H9 (cell line): ENCODE results near the gene IMMP2L. TPM values are rescaled to one million over a fixed set of nuclear protein-coding genes. Genes with fewer than 3 reads are reported as not detected.

Experiments
- DNase-seq: peaks from one replicate; pipeline ENCODE4 v3.0.0-alpha.2; 2017
- H2AFZ ChIP-seq: one replicate; pipeline ENCODE4 v1.6.1; 2013; ENCODE audit warnings: mild to moderate bottlenecking, low read length, control low read depth, moderate library complexity
- H2AK5ac ChIP-seq: 2 replicates; pipeline ENCODE4 v1.6.1; 2013; ENCODE audit warnings: low read length, control low read depth, mixed read lengths; ENCODE audit not compliant: insufficient read length
- H2BK120ac ChIP-seq: one replicate; pipeline ENCODE4 v1.6.1; 2013; ENCODE audit warnings: low read depth, mild to moderate bottlenecking, low read length, control low read depth, inconsistent platforms; ENCODE audit not compliant: poor library complexity, severe bottlenecking
- H2BK12ac ChIP-seq: 2 replicates; pipeline ENCODE4 v1.6.1; 2013; ENCODE audit warnings: low read length, control low read depth, mixed read lengths, low read depth; ENCODE audit not compliant: insufficient read length
- H2BK15ac ChIP-seq: 2 replicates; pipeline ENCODE4 v1.6.1; 2013; ENCODE audit warnings: low read depth, low read length, control low read depth
- H2BK20ac ChIP-seq: one replicate; pipeline ENCODE4 v1.6.1; 2013; ENCODE audit warnings: low read depth, mild to moderate bottlenecking, low read length, control low read depth, inconsistent platforms; ENCODE audit not compliant: poor library complexity, severe bottlenecking
- H2BK5ac ChIP-seq: 2 replicates; pipeline ENCODE4 v1.6.1; 2013; ENCODE audit warnings: low read length, control low read depth, mixed read lengths; ENCODE audit not compliant: insufficient read length
- H3K14ac ChIP-seq: 2 replicates; pipeline ENCODE4 v1.6.1; 2013; ENCODE audit warnings: low read length, control low read depth; ENCODE audit not compliant: insufficient read depth
- H3K18ac ChIP-seq: 2 replicates; pipeline ENCODE4 v1.6.1; 2013; ENCODE audit warnings: low read depth, mild to moderate bottlenecking, mixed read lengths, low read length, control low read depth; ENCODE audit not compliant: insufficient read length
- H3K23ac ChIP-seq: 2 replicates; pipeline ENCODE4 v1.6.1; 2013; ENCODE audit warnings: low read length, control low read depth, mixed read lengths, low read depth; ENCODE audit not compliant: insufficient read length
- H3K23me2 ChIP-seq: 2 replicates; pipeline ENCODE4 v1.6.1; 2013; ENCODE audit warnings: low read depth, mild to moderate bottlenecking, mixed read lengths, low read length, control low read depth; ENCODE audit not compliant: insufficient read length, poor library complexity, severe bottlenecking
- H3K27ac ChIP-seq: 2 replicates; pipeline ENCODE4 v1.5.1; 2013; ENCODE audit warnings: low read length, control low read depth, mixed read lengths, low read depth; ENCODE audit not compliant: insufficient read length
- H3K27me3 ChIP-seq: 2 replicates; pipeline ENCODE4 v1.6.1; 2013; ENCODE audit warnings: low read length, control low read depth, inconsistent platforms; ENCODE audit not compliant: insufficient read depth
- H3K4ac ChIP-seq: 2 replicates; pipeline ENCODE4 v1.6.1; 2013; ENCODE audit warnings: low read depth, mild to moderate bottlenecking, control low read depth, inconsistent platforms, low read length, moderate library complexity
- H3K4me1 ChIP-seq: 2 replicates; pipeline ENCODE4 v1.6.1; 2013; ENCODE audit warnings: low read length, control low read depth, inconsistent platforms; ENCODE audit not compliant: insufficient read depth
- H3K4me2 ChIP-seq: 2 replicates; pipeline ENCODE4 v1.6.1; 2013; ENCODE audit warnings: low read length, control low read depth, mixed read lengths; ENCODE audit not compliant: insufficient read length, insufficient read depth
- H3K56ac ChIP-seq: 2 replicates; pipeline ENCODE4 v1.6.1; 2013; ENCODE audit warnings: low read depth, mild to moderate bottlenecking, mixed read lengths, low read length, control low read depth; ENCODE audit not compliant: insufficient read length
- H3K79me1 ChIP-seq: 2 replicates; pipeline ENCODE4 v1.6.1; 2013; ENCODE audit warnings: low read depth, mild to moderate bottlenecking, moderate library complexity, low read length, control low read depth, inconsistent platforms; ENCODE audit not compliant: insufficient read depth, poor library complexity, severe bottlenecking
- H3K79me2 ChIP-seq: 2 replicates; pipeline ENCODE4 v1.6.1; 2013; ENCODE audit warnings: low read length, control low read depth, inconsistent platforms; ENCODE audit not compliant: insufficient read depth
- H3K9ac ChIP-seq: 2 replicates; pipeline ENCODE4 v1.6.1; 2013; ENCODE audit warnings: low read length, control low read depth, mixed read lengths; ENCODE audit not compliant: insufficient read length; ENCODE audit errors: extremely low read depth
- H3K9me3 ChIP-seq: one replicate; pipeline ENCODE4 v1.6.1; 2013; ENCODE audit warnings: low read depth, low read length, inconsistent platforms; ENCODE audit not compliant: control insufficient read depth
- H3T11ph ChIP-seq: one replicate; pipeline ENCODE4 v1.6.1; 2013; ENCODE audit warnings: mild to moderate bottlenecking, low read length, control low read depth, inconsistent platforms
- H4K20me1 ChIP-seq: one replicate; pipeline ENCODE4 v1.6.1; 2013; ENCODE audit not compliant: control insufficient read depth, insufficient read length, insufficient read depth
- H4K5ac ChIP-seq: 2 replicates; pipeline ENCODE4 v1.6.1; 2013; ENCODE audit warnings: low read depth, mild to moderate bottlenecking, mixed read lengths, low read length, control low read depth; ENCODE audit not compliant: insufficient read length
- H4K8ac ChIP-seq: replicated peaks from 2 replicates; pipeline ENCODE4 v1.6.1; 2013; ENCODE audit warnings: low read length, control low read depth, mixed read lengths, low read depth; ENCODE audit not compliant: insufficient read length
- H4K91ac ChIP-seq: 2 replicates; pipeline ENCODE4 v1.6.1; 2013; ENCODE audit warnings: low read depth, mild to moderate bottlenecking, moderate library complexity, mixed read lengths, low read length, control low read depth; ENCODE audit not compliant: insufficient read length
- H3K27ac Mint-ChIP-seq, 3 experiments: 2 replicates in 2 of 3; 3 replicates in 1 of 3; pipeline ENCODE4 v1.8.0; 2020 to 2021; ENCODE audit warnings: mixed read lengths in 3 of 3, mild to moderate bottlenecking in 1 of 3, moderate library complexity in 1 of 3
- H3K27me3 Mint-ChIP-seq: 2 replicates; pipeline ENCODE4 v1.8.0; 2021; ENCODE audit warnings: low read depth, mild to moderate bottlenecking, moderate library complexity, mixed read lengths
- H3K36me3 Mint-ChIP-seq, 3 experiments: 2 replicates in 2 of 3; 3 replicates in 1 of 3; pipeline ENCODE4 v1.8.0; 2020 to 2021; ENCODE audit warnings: low read depth in 3 of 3, mixed read lengths in 3 of 3; ENCODE audit not compliant: insufficient read depth in 1 of 3
- H3K4me1 Mint-ChIP-seq, 2 experiments: 2 replicates each; pipeline ENCODE4 v1.8.0; 2020; ENCODE audit warnings: mixed read lengths in 2 of 2
- H3K4me3 Mint-ChIP-seq, 2 experiments: 2 replicates in 1 of 2; 3 replicates in 1 of 2; pipeline ENCODE4 v1.8.0; 2020 to 2021; ENCODE audit warnings: mild to moderate bottlenecking in 2 of 2, mixed read lengths in 2 of 2, moderate library complexity in 1 of 2
- H3K9me3 Mint-ChIP-seq, 2 experiments: 2 replicates in 1 of 2; 3 replicates in 1 of 2; pipeline ENCODE4 v1.8.0; 2020; ENCODE audit warnings: mild to moderate bottlenecking in 2 of 2, mixed read lengths in 2 of 2, moderate library complexity in 1 of 2
- CTCF ChIP-seq: fragments of 200-600 bp; sonication (generic); conservative IDR thresholded peaks from 3 replicates; pipeline ENCODE4 v1.8.0; 2021; ENCODE audit warnings: antibody characterized with exemption, mild to moderate bottlenecking
- WGBS: extraction: QIAGEN DNeasy Blood & Tissue Kit; methylation state at CpG from one replicate; pipeline ENCODE4 v1.1.7; 2013; ENCODE audit warnings: missing lambda C conversion rate, low lambda C conversion rate, mixed read lengths; ENCODE audit not compliant: insufficient read length; ENCODE audit errors: extremely low coverage; 5-methylcytosine and 5-hydroxymethylcytosine counted together
- total RNA-seq: library from RNA; stranded (reverse); gene quantifications from 2 replicates; pipeline ENCODE4 v1.2.1, GENCODE V29; 2021

The IMMP2L gene
- total RNA-seq, 1 experiment from 2014 or later, result 14.7 TPM

GRCh38 chr7:110835849-110836248 is 726.4 kb downstream of the IMMP2L start:
- no peak for DNase-seq

More at GRCh38 chr7:110835849-110836248, 726.4 kb downstream of the IMMP2L start:
- H2BK15ac ChIP-seq, result no peak overlapping the region
- no peak overlapping the region for H2BK20ac ChIP-seq
- no peak overlapping the region for H3K27ac Mint-ChIP-seq
- H3K79me2 ChIP-seq, result no peaks in the 10 kb centered on the region
- H3K9ac ChIP-seq, result no peak overlapping the region
- no peaks in the 10 kb centered on the region for H3K27me3 ChIP-seq
- H3K36me3 Mint-ChIP-seq, result peaks cover 0 to 2% (median 0%) of the 10 kb centered on the region in 3 experiments; a peak in 1 of 7 replicates
- H3K9me3 ChIP-seq, result no peaks in the 10 kb centered on the region
- no peak overlapping the region for H2BK5ac ChIP-seq
- no peak overlapping the region for H2BK12ac ChIP-seq
- peaks cover 0 to 4% of the 10 kb centered on the region in 2 experiments; a peak in 3 of 5 replicates for H3K9me3 Mint-ChIP-seq
- no peak overlapping the region for H3K56ac ChIP-seq
- no peaks in the 10 kb centered on the region for H3K27me3 Mint-ChIP-seq
- no peaks in the 10 kb centered on the region for H4K20me1 ChIP-seq
- H3K4ac ChIP-seq, result no peak overlapping the region
- no peak overlapping the region for H4K8ac ChIP-seq
- WGBS, result no CpG with 5 or more reads among the region's 1 CpG
- H4K5ac ChIP-seq, result no peak overlapping the region
- H3K4me3 Mint-ChIP-seq, result no peak overlapping the region
- no peak overlapping the region for H3T11ph ChIP-seq
- H3K79me1 ChIP-seq, result no peaks in the 10 kb centered on the region
- H3K14ac ChIP-seq, result no peak overlapping the region
- peaks cover 9 to 14% of the 10 kb centered on the region in 2 experiments for H3K4me1 Mint-ChIP-seq
- no peak overlapping the region for H4K91ac ChIP-seq
- H2AK5ac ChIP-seq, result no peak overlapping the region
- H3K4me1 ChIP-seq, result no peaks in the 10 kb centered on the region
- H3K23me2 ChIP-seq, result no peaks in the 10 kb centered on the region
- no peak overlapping the region for H3K27ac ChIP-seq
- H2BK120ac ChIP-seq, result no peak overlapping the region
- H3K4me2 ChIP-seq, result no peak overlapping the region
- H3K18ac ChIP-seq, result no peak overlapping the region
- H2AFZ ChIP-seq, result no peak overlapping the region
- no peak for TF ChIP-seq CTCF
- no peak overlapping the region for H3K23ac ChIP-seq
